IMR-90 (cell line): ENCODE data around the gene PADI2. TPM values are rescaled to one million over a fixed set of nuclear protein-coding genes. Genes with fewer than 3 reads are reported as not detected.

ENCODE experiments used
- ATAC-seq: fragments of 200-7000 bp; cut with Tn5 transposase; 2 replicates; pipeline ENCODE4 v1.9.1; 2020; ENCODE audit warnings: low read depth, mild to moderate bottlenecking, moderate library complexity
- BruUV-seq: library from RNA; stranded (reverse); fragments of 400-500 nt; replicated peaks from 2 replicates; lab custom pipeline; 2021; lab: Mats Ljungman, UMichigan
- CTCF ChIA-PET: fragments of 300-600 bp; formaldehyde crosslinking; extraction: SDS; loops from one replicate; lab custom pipeline; 2021; ENCODE audit warnings: antibody characterized with exemption; lab: Yijun Ruan, JAX
- POLR2A ChIA-PET: fragments of 300-600 bp; sonication (Branson Sonifier 250); formaldehyde crosslinking; loops from one replicate; lab custom pipeline; 2022; ENCODE audit warnings: antibody characterized with exemption; ENCODE audit not compliant: unreplicated experiment; lab: Charles Lee
- DNase-seq: peaks from one replicate; pipeline ENCODE4 v3.0.0; 2013
- H2AFZ ChIP-seq: replicated peaks from 2 replicates; pipeline ENCODE3; 2013; ENCODE audit warnings: low read length, mild to moderate bottlenecking; ENCODE audit not compliant: poor library complexity
- H2AK5ac ChIP-seq: 2 replicates; pipeline ENCODE4 v1.6.1; 2013; ENCODE audit warnings: low read depth, low read length, inconsistent platforms
- H2AK9ac ChIP-seq: replicated peaks from 2 replicates; pipeline ENCODE3; 2013; ENCODE audit warnings: mild to moderate bottlenecking, low read depth, low read length, moderate library complexity; ENCODE audit not compliant: poor library complexity
- H2BK120ac ChIP-seq: 2 replicates; pipeline ENCODE4 v1.6.1; 2013; ENCODE audit warnings: low read depth, low read length, inconsistent platforms
- H2BK15ac ChIP-seq: 3 replicates; pipeline ENCODE4 v1.6.1; 2013; ENCODE audit warnings: low read depth, low read length, inconsistent platforms
- H2BK20ac ChIP-seq: 2 replicates; pipeline ENCODE4 v1.6.1; 2013; ENCODE audit warnings: low read depth, mild to moderate bottlenecking, inconsistent platforms, low read length, moderate library complexity
- H2BK5ac ChIP-seq: 2 replicates; pipeline ENCODE4 v1.6.1; 2013; ENCODE audit warnings: mild to moderate bottlenecking, low read depth, low read length, inconsistent platforms; ENCODE audit not compliant: poor library complexity, severe bottlenecking
- H3K14ac ChIP-seq: replicated peaks from 2 replicates; pipeline ENCODE4 v1.6.1; 2013; ENCODE audit warnings: low read depth, low read length, inconsistent platforms
- H3K18ac ChIP-seq: 2 replicates; pipeline ENCODE4 v1.6.1; 2013; ENCODE audit warnings: low read depth, low read length, control low read depth
- H3K23ac ChIP-seq: 2 replicates; pipeline ENCODE4 v1.6.1; 2013; ENCODE audit warnings: low read depth, low read length, inconsistent platforms
- H3K27ac ChIP-seq: 2 replicates; pipeline ENCODE4 v1.5.1; 2013; ENCODE audit warnings: mild to moderate bottlenecking, control low read depth, low read length; ENCODE audit not compliant: insufficient read depth
- H3K27me3 ChIP-seq: 2 replicates; pipeline ENCODE4 v1.6.1; 2013; ENCODE audit warnings: low read length; ENCODE audit not compliant: control insufficient read depth, insufficient read depth
- H3K36me3 ChIP-seq: 2 replicates; pipeline ENCODE4 v1.6.1; 2013; ENCODE audit warnings: low read length, mixed read lengths; ENCODE audit not compliant: control insufficient read depth, insufficient read depth
- H3K4ac ChIP-seq: 2 replicates; pipeline ENCODE4 v1.6.1; 2013; ENCODE audit warnings: low read depth, low read length, inconsistent platforms
- H3K4me1 ChIP-seq: 2 replicates; pipeline ENCODE4 v1.6.1; 2013; ENCODE audit warnings: low read length, mixed read lengths; ENCODE audit not compliant: control insufficient read depth, insufficient read depth
- H3K4me2 ChIP-seq: 2 replicates; pipeline ENCODE4 v1.6.1; 2013; ENCODE audit warnings: low read depth, mild to moderate bottlenecking, control low read depth, low read length, moderate library complexity
- H3K4me3 ChIP-seq: 2 replicates; pipeline ENCODE4 v1.5.1; 2013; ENCODE audit warnings: low read depth, mild to moderate bottlenecking, control low read depth, low read length, moderate library complexity; ENCODE audit not compliant: insufficient read depth
- H3K56ac ChIP-seq: 2 replicates; pipeline ENCODE4 v1.6.1; 2013; ENCODE audit warnings: low read length, inconsistent platforms; ENCODE audit not compliant: insufficient read depth; ENCODE audit errors: extremely low read depth
- H3K79me1 ChIP-seq, 2 experiments: 2 replicates each; pipeline ENCODE4 v1.6.1; 2013; ENCODE audit warnings: low read length in 2 of 2, inconsistent platforms in 1 of 2, low read depth in 1 of 2
- H3K9ac ChIP-seq: 2 replicates; pipeline ENCODE4 v1.6.1; 2013; ENCODE audit warnings: low read depth, low read length, control low read depth
- H3K9me1 ChIP-seq: 2 replicates; pipeline ENCODE4 v1.6.1; 2013; ENCODE audit warnings: low read length, inconsistent platforms; ENCODE audit not compliant: insufficient read depth
- H3K9me3 ChIP-seq: 2 replicates; pipeline ENCODE4 v1.6.1; 2013; ENCODE audit warnings: low read length; ENCODE audit not compliant: control insufficient read depth, insufficient read depth
- H4K20me1 ChIP-seq: 2 replicates; pipeline ENCODE4 v1.6.1; 2013; ENCODE audit warnings: low read length, inconsistent platforms; ENCODE audit not compliant: insufficient read depth
- H4K5ac ChIP-seq: 2 replicates; pipeline ENCODE4 v1.6.1; 2013; ENCODE audit warnings: mild to moderate bottlenecking, low read depth, low read length, control low read depth
- H4K8ac ChIP-seq, 2 experiments: 2 replicates each; pipeline ENCODE4 v1.6.1; 2013; ENCODE audit warnings: low read depth in 2 of 2, low read length in 2 of 2, control low read depth in 1 of 2, inconsistent platforms in 1 of 2
- H4K91ac ChIP-seq: 2 replicates; pipeline ENCODE4 v1.6.1; 2013; ENCODE audit warnings: low read depth, low read length, inconsistent platforms; ENCODE audit not compliant: insufficient read depth
- BHLHE40 ChIP-seq: fragments of 150-350 bp; IDR thresholded peaks from 2 replicates; pipeline ENCODE4 v1.6.1; 2016; ENCODE audit warnings: mild to moderate bottlenecking, low read depth, low read length
- CHD1 ChIP-seq: IDR thresholded peaks from 2 replicates; pipeline ENCODE4 v1.6.1; 2012; ENCODE audit warnings: low read depth, low read length, improper control_type of control experiment
- FOS ChIP-seq: fragments of 150-350 bp; IDR thresholded peaks from 2 replicates; pipeline ENCODE4 v1.6.1; 2016; ENCODE audit warnings: low read depth, low read length
- MAFK ChIP-seq: IDR thresholded peaks from 2 replicates; pipeline ENCODE4 v1.6.1; 2012; ENCODE audit warnings: low read depth, low read length, improper control_type of control experiment
- RFX5 ChIP-seq: IDR thresholded peaks from 2 replicates; pipeline ENCODE4 v1.8.0; 2012; ENCODE audit warnings: low read depth, mild to moderate bottlenecking, low read length, moderate library complexity
- WGBS, 2 experiments: methylation state at CpG; one replicate each; pipeline versions ENCODE4 v1.1.5 to v1.1.7; 2013; ENCODE audit warnings: missing lambda C conversion rate in 2 of 2; ENCODE audit not compliant: insufficient read length in 1 of 2; ENCODE audit errors: extremely low coverage in 2 of 2; 5-methylcytosine and 5-hydroxymethylcytosine counted together
- dilution Hi-C: fragments of 300-500 bp; cut with HindIII; formaldehyde crosslinking; loops from one replicate; pipeline ENCODE4 v1.14.3; 2018; ENCODE audit warnings: low sequenced_read_pairs; ENCODE audit not compliant: unreplicated experiment
- in situ Hi-C: fragments of 300-500 bp; cut with MboI; formaldehyde crosslinking; loops from 3 replicates; pipeline ENCODE4 v1.14.3; 2019; ENCODE audit warnings: low sequenced_read_pairs, inconsistent platforms, mixed read lengths
- intact Hi-C: fragments of 100-400 bp; cut with micrococcal nuclease; formaldehyde crosslinking; loops from 2 replicates; pipeline ENCODE4 v1.10.0; 2022
- polyA plus RNA-seq, 3 experiments: library from polyadenylated mRNA; depleted of rRNA; stranded (reverse); fragments of >200 nt; gene quantifications; 2 replicates each; pipeline ENCODE4 v1.2.3, GENCODE V29; 2012; ENCODE audit warnings: low replicate concordance in 1 of 3
- total RNA-seq: library from RNA; depleted of rRNA; stranded (reverse); fragments of >200 nt; gene quantifications from 2 replicates; pipeline ENCODE4 v1.2.3, GENCODE V29; 2012

Gene PADI2
- total and polyA plus RNA-seq, 2 of the 4 experiments (the other 2 are of a cell fraction) = not detected

DNA sequence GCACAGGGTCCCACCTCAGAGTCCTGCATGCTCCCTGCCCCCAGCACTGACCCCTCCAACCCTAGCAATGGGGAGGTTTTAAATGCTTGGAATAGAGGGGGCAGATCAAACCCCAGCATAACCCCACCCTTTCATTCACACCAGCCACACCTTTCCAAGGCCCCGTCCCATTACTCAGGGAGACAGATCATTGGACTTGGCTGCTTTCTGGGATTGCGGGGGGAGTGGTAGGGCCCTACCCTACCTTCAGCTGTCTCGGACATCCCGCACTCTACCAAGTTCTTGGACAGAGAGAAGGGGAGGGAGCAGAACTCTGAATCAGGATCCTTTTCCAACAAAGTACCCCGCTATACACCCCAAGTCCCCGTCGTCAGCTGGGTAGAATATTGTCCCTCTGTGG, 983 bp downstream of the PADI2 start:
- Histone ChIP-seq H4K8ac (no peak overlapping the region), H4K20me1 (no peaks in the 10 kb centered on the region), H3K36me3 (no peaks in the 10 kb centered on the region), H4K5ac (no peak overlapping the region), H3K18ac (no peak overlapping the region), H4K91ac (no peak overlapping the region), H3K14ac (no peak overlapping the region), H3K27me3 (peaks cover 55% of the 10 kb centered on the region), H2BK5ac (no peak overlapping the region), H2BK20ac (no peak overlapping the region), H3K27ac (no peak overlapping the region), H3K9ac (no peak overlapping the region), H2AK9ac (peak overlapping the region; percentile 34), H2AFZ (peak overlapping the region; percentile 66), H3K4me1 (peaks cover 15% of the 10 kb centered on the region), H2BK120ac (no peak overlapping the region), H3K4me2 (no peak overlapping the region), H3K9me3 (no peaks in the 10 kb centered on the region), H2AK5ac (no peak overlapping the region), H3K4me3 (no peak overlapping the region), H3K56ac (no peak overlapping the region), H2BK15ac (no peak overlapping the region), H3K23ac (peak overlapping the region; percentile 55; the same call in 1 of the 2 replicates), H3K4ac (no peak overlapping the region), H3K79me1 (no peaks in the 10 kb centered on the region), H3K9me1 (no peaks in the 10 kb centered on the region)
- ATAC-seq (no peak), DNase-seq (no peak)
- no CpG with 5 or more reads among the region's 7 CpGs for WGBS, 2 experiments
- TF ChIP-seq RFX5 = no peak
- no peak for TF ChIP-seq BHLHE40
- TF ChIP-seq MAFK = no peak
- no peak for TF ChIP-seq FOS
- no peak for TF ChIP-seq CHD1
- dilution Hi-C loops (no loop called here), intact Hi-C loops (no loop called here), in situ Hi-C loops (no loop called here)
- no TSS peak for BruUV-seq
- ChIA-PET CTCF (no interaction called here), POLR2A (no interaction called here)
